HG02973 (cell line): Measurements from ENCODE around the gene HTATSF1.

Experiments used
- ATAC-seq: cut with Tn5 transposase; IDR thresholded peaks from one replicate; pipeline ENCODE4 v1.9.1; 2021; ENCODE audit warnings: moderate library complexity; ENCODE audit not compliant: unreplicated experiment

HTATSF1 gene

GRCh38 chrX:136496186-136496763 is 1.1 kb upstream of the HTATSF1 start:
- no peak for ATAC-seq

- peak; percentile 75 for ATAC-seq
Observed at GRCh38 chrX:136496764-136497555, 432 bp upstream of the HTATSF1 start.

- no peak for ATAC-seq
Observed at GRCh38 chrX:136519069-136519468, 21.7 kb downstream of the HTATSF1 start.

- ATAC-seq: no peak
Observed at GRCh38 chrX:136523770-136524169, 26.4 kb downstream of the HTATSF1 start.

GRCh38 chrX:136525738-136526606 is 28.6 kb downstream of the HTATSF1 start:
- ATAC-seq: no peak

- no peak for ATAC-seq
Observed at GRCh38 chrX:136528645-136529315, 31.4 kb downstream of the HTATSF1 start.

- ATAC-seq: no peak
Observed at GRCh38 chrX:136529795-136530194, 32.4 kb downstream of the HTATSF1 start.

GRCh38 chrX:136531951-136532350 is 34.6 kb downstream of the HTATSF1 start, which contains the start of gene VGLL1:
TSS of gene VGLL1 (plus strand) at chrX:136532215. CDS start at chrX:136536021, 3,806 bp downstream.
- ATAC-seq: no peak

- no peak for ATAC-seq
Observed at GRCh38 chrX:136534131-136534530, 36.7 kb downstream of the HTATSF1 start.

GRCh38 chrX:136538811-136539210 is 41.4 kb downstream of the HTATSF1 start:
- no peak for ATAC-seq

- no peak for ATAC-seq
Observed at GRCh38 chrX:136540226-136540625, 42.8 kb downstream of the HTATSF1 start.

GRCh38 chrX:136541294-136541693 is 43.9 kb downstream of the HTATSF1 start:
- ATAC-seq: no peak

- no peak for ATAC-seq
Observed at GRCh38 chrX:136542281-136542680, 44.9 kb downstream of the HTATSF1 start.

GRCh38 chrX:136546371-136546781 is 49.0 kb downstream of the HTATSF1 start:
- no peak for ATAC-seq

- no peak for ATAC-seq
Observed at GRCh38 chrX:136549226-136549625, 51.8 kb downstream of the HTATSF1 start.

- no peak for ATAC-seq
Observed at GRCh38 chrX:136551410-136551809, 54.0 kb downstream of the HTATSF1 start.

- no peak for ATAC-seq
Observed at GRCh38 chrX:136555694-136556093, 58.3 kb downstream of the HTATSF1 start.
